Activated naive CD8-positive, alpha-beta T cell (primary cell): ENCODE measurements around the gene PRDX5.
"Not testable (repeated sequence)": the region's sequence is repeated elsewhere in the genome, so short reads cannot be mapped to it uniquely, and the experiment has no call there.

Experiments used
- H3K27ac Mint-ChIP-seq: one replicate; pipeline ENCODE4 v1.8.0; 2021; ENCODE audit warnings: mixed read lengths
- H3K27me3 Mint-ChIP-seq: one replicate; pipeline ENCODE4 v1.8.0; 2021; ENCODE audit warnings: mixed read lengths
- H3K36me3 Mint-ChIP-seq: one replicate; pipeline ENCODE4 v1.8.0; 2021; ENCODE audit warnings: mixed read lengths
- H3K4me1 Mint-ChIP-seq: one replicate; pipeline ENCODE4 v1.8.0; 2021; ENCODE audit warnings: low read depth, mixed read lengths
- H3K4me3 Mint-ChIP-seq: one replicate; pipeline ENCODE4 v1.8.0; 2021; ENCODE audit warnings: mild to moderate bottlenecking, mixed read lengths
- H3K9me3 Mint-ChIP-seq: one replicate; pipeline ENCODE4 v1.8.0; 2021; ENCODE audit warnings: low read depth, mixed read lengths

Gene PRDX5

DNA sequence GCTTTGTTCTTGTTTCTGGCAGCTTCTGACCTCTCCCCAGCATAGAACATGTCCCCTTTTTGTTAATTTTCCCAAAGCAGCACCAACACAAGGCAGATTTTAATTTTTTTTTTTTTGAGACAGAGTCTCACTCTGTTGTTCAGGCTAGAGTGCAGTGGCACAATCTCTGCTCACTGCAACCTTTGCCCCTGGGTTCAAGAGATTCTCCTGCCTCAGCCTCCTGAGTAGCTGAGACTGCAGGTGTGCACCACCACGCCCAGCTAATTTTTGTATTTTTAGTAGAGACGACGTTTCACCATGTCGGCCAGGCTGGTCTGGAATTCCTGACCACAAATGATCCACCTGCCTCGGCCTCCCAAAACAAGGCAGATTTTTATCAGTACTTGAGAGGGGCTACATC, 10.1 kb upstream of the PRDX5 start:
- Mint-ChIP-seq H3K4me3 (peak overlapping the region; percentile 100), H3K4me1 (peaks cover 37% of the 10 kb centered on the region), H3K27ac (peak overlapping the region; percentile 78)

GRCh38 chr11:64312947-64313346, 5.0 kb upstream of the PRDX5 start:
- Mint-ChIP-seq H3K4me3 (no peak overlapping the region), H3K27ac (peak overlapping the region; percentile 66), H3K4me1 (peaks cover 33% of the 10 kb centered on the region), H3K27me3 (no peaks in the 10 kb centered on the region), H3K36me3 (peaks cover 10% of the 10 kb centered on the region), H3K9me3 (no peaks in the 10 kb centered on the region)

More for the DNA sequence above, 10.1 kb upstream of the PRDX5 start:
- not testable (repeated sequence) for H3K27me3 Mint-ChIP-seq, H3K36me3 Mint-ChIP-seq, H3K9me3 Mint-ChIP-seq

DNA sequence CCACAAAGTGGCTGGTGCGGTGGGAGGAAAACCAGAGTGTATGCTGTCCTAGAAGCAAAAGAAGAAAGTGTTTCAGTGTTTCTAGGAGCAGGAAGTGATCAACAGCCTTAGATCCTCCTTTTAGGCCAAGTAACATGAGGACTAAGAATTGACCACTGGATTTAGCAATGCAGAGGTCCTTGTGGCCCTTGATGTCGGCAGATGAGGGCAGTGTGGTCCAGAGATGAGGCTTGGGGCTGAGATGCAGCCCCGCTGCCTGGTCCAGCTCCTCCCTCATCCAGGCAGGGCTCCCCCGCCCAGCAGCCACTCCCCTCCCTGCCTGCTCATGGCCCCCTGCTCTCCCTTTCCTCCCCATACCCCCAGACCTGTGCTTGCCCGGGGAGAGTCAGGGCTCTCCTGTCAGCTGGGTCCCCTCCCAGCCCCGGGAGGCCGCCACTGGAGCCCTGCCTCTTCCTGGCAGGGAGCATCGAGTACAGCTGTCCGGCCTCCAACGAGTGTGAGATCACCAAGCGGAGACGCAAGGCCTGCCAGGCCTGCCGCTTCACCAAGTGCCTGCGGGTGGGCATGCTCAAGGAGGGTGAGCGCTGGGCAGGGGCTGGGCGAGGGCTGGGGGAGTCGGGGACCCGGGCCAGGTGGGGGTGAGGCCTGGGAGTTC, 4.3 kb upstream of the PRDX5 start:
- H3K27ac Mint-ChIP-seq = peak overlapping the region; percentile 66
- H3K36me3 Mint-ChIP-seq = peaks cover 10% of the 10 kb centered on the region
- H3K27me3 Mint-ChIP-seq = no peaks in the 10 kb centered on the region
- H3K4me1 Mint-ChIP-seq = peaks cover 33% of the 10 kb centered on the region
- no peaks in the 10 kb centered on the region for H3K9me3 Mint-ChIP-seq
- no peak overlapping the region for H3K4me3 Mint-ChIP-seq

DNA sequence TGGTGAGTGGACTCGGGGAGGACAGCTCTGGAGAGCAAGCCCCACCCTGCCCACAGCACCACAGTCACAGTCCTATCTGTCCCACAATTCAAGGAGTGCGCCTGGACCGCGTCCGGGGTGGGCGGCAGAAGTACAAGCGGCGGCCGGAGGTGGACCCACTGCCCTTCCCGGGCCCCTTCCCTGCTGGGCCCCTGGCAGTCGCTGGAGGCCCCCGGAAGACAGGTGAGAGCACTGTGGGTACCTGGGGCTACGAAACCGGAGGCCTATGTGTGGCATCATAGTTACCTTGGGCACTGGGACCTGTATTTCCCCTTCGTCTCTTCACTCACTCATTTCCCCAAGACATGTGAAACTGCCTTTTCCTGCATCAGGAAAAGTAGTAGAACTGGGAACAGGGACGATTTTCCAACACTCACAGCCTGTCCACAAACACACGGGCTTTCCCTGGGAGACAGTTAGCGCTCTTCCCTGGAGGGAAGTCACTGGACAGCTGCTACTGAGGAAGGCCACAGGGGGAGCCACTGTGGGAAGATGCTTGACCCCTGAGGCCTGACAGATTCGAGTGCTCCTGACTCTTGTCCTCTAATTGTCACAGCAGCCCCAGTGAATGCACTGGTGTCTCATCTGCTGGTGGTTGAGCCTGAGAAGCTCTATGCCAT, 3.6 kb upstream of the PRDX5 start:
- Mint-ChIP-seq H3K4me3 (peak overlapping the region; percentile 44), H3K4me1 (peaks cover 38% of the 10 kb centered on the region), H3K36me3 (peaks cover 10% of the 10 kb centered on the region)

DNA sequence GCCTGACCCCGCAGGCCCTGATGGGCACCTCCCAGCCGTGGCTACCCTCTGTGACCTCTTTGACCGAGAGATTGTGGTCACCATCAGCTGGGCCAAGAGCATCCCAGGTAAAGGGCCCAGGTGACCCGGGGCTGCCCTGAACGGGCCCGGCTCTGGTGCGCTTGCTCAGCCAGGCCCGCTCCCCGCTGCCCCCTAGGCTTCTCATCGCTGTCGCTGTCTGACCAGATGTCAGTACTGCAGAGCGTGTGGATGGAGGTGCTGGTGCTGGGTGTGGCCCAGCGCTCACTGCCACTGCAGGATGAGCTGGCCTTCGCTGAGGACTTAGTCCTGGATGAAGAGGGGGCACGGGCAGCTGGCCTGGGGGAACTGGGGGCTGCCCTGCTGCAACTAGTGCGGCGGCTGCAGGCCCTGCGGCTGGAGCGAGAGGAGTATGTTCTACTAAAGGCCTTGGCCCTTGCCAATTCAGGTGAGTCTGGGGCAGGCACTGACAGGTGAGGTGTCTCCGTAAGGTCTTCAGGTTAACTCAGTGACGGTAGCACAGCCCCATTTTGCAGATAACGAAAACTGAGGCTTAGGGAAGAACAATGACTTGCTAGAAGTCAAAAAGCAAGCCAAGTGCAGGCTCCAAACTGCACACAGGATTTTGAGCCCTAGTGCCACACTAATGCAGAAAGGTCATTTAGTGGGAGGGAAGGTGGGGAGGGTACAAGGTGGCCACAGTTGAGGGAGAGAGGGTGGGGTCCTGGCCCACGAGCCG, 2.9 kb upstream of the PRDX5 start:
- Mint-ChIP-seq H3K9me3 (no peaks in the 10 kb centered on the region), H3K27me3 (no peaks in the 10 kb centered on the region), H3K27ac (peak overlapping the region; percentile 66), H3K36me3 (peaks cover 10% of the 10 kb centered on the region), H3K4me1 (peaks cover 38% of the 10 kb centered on the region), H3K4me3 (peak overlapping the region; percentile 60)

More for the DNA sequence above, 3.6 kb upstream of the PRDX5 start:
- Mint-ChIP-seq H3K27me3 (no peaks in the 10 kb centered on the region), H3K27ac (peak overlapping the region; percentile 66), H3K9me3 (no peaks in the 10 kb centered on the region)

GRCh38 chr11:64315667-64316526, 2.0 kb upstream of the PRDX5 start:
- Mint-ChIP-seq H3K36me3 (peaks cover 10% of the 10 kb centered on the region), H3K4me1 (peaks cover 39% of the 10 kb centered on the region), H3K4me3 (peak overlapping the region; percentile 97), H3K27ac (peak overlapping the region; percentile 99)
- not testable (repeated sequence) for H3K9me3 Mint-ChIP-seq, H3K27me3 Mint-ChIP-seq

GRCh38 chr11:64316672-64317324, 1.1 kb upstream of the PRDX5 start:
- Mint-ChIP-seq H3K4me1 (peaks cover 38% of the 10 kb centered on the region), H3K27me3 (no peaks in the 10 kb centered on the region), H3K9me3 (no peaks in the 10 kb centered on the region), H3K27ac (peak overlapping the region; percentile 99), H3K4me3 (peak overlapping the region; percentile 97), H3K36me3 (peaks cover 10% of the 10 kb centered on the region)

GRCh38 chr11:64317325-64317960, 478 bp upstream of the PRDX5 start, which contains the start of gene TRMT112:
TRMT112 (minus strand) TSS chr11:64317559; CDS start chr11:64317526, 33 bp downstream.
- peaks cover 10% of the 10 kb centered on the region for H3K36me3 Mint-ChIP-seq
- H3K4me1 Mint-ChIP-seq = peaks cover 37% of the 10 kb centered on the region

DNA sequence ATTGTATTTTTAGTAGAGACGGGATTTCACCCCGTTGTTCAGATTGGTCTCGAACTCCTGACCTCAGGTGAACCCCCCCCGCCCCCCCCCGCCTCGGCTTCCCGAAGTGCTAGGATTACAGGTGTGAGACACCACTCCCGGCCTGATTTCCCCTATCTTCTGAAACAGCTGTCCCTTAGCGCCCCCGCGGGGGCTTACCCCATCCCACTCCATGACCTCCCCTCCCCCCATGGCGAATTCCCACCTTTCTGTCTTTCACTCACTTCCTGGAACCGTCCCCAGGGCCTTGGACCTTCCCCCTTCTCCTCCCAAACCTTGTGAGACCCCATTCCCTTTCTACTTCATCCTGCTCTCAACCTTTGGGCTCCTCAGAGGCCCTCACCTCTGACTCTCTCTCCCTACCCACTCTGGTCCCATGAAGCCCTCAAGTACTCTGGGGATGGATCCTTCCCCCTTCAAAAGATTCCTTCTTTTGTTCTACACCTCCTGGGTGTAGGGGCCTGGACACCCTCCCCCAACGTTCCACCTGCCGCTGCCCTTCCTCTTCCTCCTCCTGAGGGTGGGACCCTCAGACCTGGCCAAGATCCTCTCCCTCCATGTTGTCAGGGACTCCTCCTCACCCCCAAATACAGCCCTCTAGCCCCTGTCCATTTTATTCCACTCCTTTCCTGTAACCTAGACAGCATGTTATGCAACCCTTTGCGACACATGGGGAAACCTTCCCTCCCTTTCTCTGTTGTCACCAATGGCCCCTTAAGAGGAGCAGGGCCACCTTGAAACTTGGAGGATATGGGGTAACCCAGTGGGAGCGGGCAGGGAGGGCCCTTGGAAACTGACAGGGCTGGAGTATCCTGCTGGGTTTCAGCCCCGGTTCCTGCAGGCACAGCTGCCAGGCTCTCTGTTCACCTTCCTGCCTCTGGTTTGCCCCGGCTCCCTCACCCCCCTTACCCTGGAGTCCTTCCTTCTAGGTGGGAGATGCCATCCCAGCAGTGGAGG, 1.1 kb downstream of the PRDX5 start:
- no peaks in the 10 kb centered on the region for H3K27me3 Mint-ChIP-seq
- H3K9me3 Mint-ChIP-seq = no peaks in the 10 kb centered on the region
- peak overlapping the region; percentile 77 for H3K27ac Mint-ChIP-seq
- H3K36me3 Mint-ChIP-seq = peaks cover 8% of the 10 kb centered on the region
- peaks cover 28% of the 10 kb centered on the region for H3K4me1 Mint-ChIP-seq
- H3K4me3 Mint-ChIP-seq = peak overlapping the region; percentile 97

More at GRCh38 chr11:64317325-64317960, 478 bp upstream of the PRDX5 start, which contains the start of gene TRMT112:
- Mint-ChIP-seq H3K9me3 (no peaks in the 10 kb centered on the region), H3K27me3 (no peaks in the 10 kb centered on the region), H3K27ac (peak within 1 kb of the TSS; percentile 99), H3K4me3 (peak within 1 kb of the TSS; percentile 97)

DNA sequence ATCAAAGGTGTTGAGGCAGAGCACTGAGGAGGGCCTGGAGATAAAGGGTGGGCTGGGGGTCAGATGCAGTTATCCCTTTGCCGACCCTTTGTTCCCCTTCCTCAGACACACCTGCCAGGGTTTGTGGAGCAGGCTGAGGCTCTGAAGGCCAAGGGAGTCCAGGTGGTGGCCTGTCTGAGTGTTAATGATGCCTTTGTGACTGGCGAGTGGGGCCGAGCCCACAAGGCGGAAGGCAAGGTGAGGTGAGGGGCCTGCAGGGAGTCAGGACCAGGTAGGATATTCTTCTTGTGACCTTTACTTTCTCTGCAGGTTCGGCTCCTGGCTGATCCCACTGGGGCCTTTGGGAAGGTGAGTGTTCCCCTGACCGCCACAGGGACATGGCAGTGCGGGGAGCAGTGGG, 2.6 kb downstream of the PRDX5 start:
- Mint-ChIP-seq H3K4me3 (no peak overlapping the region), H3K27me3 (no peaks in the 10 kb centered on the region), H3K36me3 (peaks cover 8% of the 10 kb centered on the region), H3K4me1 (peaks cover 23% of the 10 kb centered on the region), H3K27ac (no peak overlapping the region), H3K9me3 (no peaks in the 10 kb centered on the region)

GRCh38 chr11:64321026-64321425, 3.1 kb downstream of the PRDX5 start:
- no peak overlapping the region for H3K27ac Mint-ChIP-seq
- peaks cover 23% of the 10 kb centered on the region for H3K4me1 Mint-ChIP-seq
- no peaks in the 10 kb centered on the region for H3K9me3 Mint-ChIP-seq
- H3K4me3 Mint-ChIP-seq = no peak overlapping the region
- peaks cover 8% of the 10 kb centered on the region for H3K36me3 Mint-ChIP-seq
- H3K27me3 Mint-ChIP-seq = no peaks in the 10 kb centered on the region

DNA sequence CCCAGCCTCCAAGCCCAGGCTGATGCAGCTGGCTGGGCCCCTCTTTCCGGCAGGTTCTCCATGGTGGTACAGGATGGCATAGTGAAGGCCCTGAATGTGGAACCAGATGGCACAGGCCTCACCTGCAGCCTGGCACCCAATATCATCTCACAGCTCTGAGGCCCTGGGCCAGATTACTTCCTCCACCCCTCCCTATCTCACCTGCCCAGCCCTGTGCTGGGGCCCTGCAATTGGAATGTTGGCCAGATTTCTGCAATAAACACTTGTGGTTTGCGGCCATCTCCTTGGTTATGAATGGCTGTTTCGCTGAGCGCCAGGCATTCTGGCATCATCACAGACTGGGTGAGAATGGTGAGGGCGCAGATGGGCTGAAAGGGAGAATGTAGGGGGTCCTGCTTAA, 3.6 kb downstream of the PRDX5 start:
- no peaks in the 10 kb centered on the region for H3K9me3 Mint-ChIP-seq
- no peak overlapping the region for H3K27ac Mint-ChIP-seq
- H3K36me3 Mint-ChIP-seq = peaks cover 5% of the 10 kb centered on the region
- H3K4me3 Mint-ChIP-seq = no peak overlapping the region
- no peaks in the 10 kb centered on the region for H3K27me3 Mint-ChIP-seq
- H3K4me1 Mint-ChIP-seq = peaks cover 19% of the 10 kb centered on the region

DNA sequence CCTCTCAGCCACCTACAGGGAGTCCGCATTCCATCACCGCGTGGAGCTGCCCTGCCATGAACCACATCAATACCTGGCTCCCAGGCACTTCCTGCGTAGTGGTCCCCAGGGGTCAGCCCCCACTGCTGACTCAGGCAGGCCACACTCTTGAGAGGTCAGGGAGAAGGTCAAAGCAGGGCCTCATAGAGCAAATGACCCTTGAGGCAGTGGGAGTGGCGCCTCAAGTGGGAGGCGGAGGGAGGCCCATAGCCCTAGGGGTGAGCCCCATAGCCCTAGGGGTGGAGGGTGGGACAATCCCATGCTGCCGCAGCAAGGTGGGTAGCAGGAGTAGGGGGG, 5.0 kb downstream of the PRDX5 start:
- H3K27me3 Mint-ChIP-seq = no peaks in the 10 kb centered on the region
- no peaks in the 10 kb centered on the region for H3K9me3 Mint-ChIP-seq
- H3K4me3 Mint-ChIP-seq = no peak overlapping the region
- peaks cover 2% of the 10 kb centered on the region for H3K36me3 Mint-ChIP-seq
- peaks cover 14% of the 10 kb centered on the region for H3K4me1 Mint-ChIP-seq
- no peak overlapping the region for H3K27ac Mint-ChIP-seq
